SJSA1 (cell line): ENCODE data around the gene SCGB3A2. TPM values are rescaled to one million over a fixed set of nuclear protein-coding genes. Genes with fewer than 3 reads are reported as not detected.
"Not testable (repeated sequence)": the region's sequence is repeated elsewhere in the genome, so short reads cannot be mapped to it uniquely, and the experiment has no call there.

Experiments used
- DNase-seq, 2 experiments: peaks; one replicate each; pipeline ENCODE4 v3.0.0-alpha.2; 2015 to 2020; ENCODE audit warnings: low spot score in 2 of 2, low read depth in 1 of 2
- H3K27ac ChIP-seq: fragments of 250-450 bp; sonication (Bioruptor Pico); 2 replicates; pipeline ENCODE4 v1.5.1; 2020; ENCODE audit warnings: mild to moderate bottlenecking, moderate library complexity
- H3K27me3 ChIP-seq: fragments of 250-450 bp; sonication (Bioruptor Pico); replicated peaks from 2 replicates; pipeline ENCODE4 v1.5.1; 2020; ENCODE audit warnings: mild to moderate bottlenecking, moderate library complexity
- H3K36me3 ChIP-seq: fragments of 250-450 bp; sonication (Bioruptor Pico); 2 replicates; pipeline ENCODE4 v1.5.1; 2020; ENCODE audit warnings: mild to moderate bottlenecking
- H3K4me1 ChIP-seq: fragments of 250-450 bp; sonication (Bioruptor Pico); replicated peaks from 2 replicates; pipeline ENCODE4 v1.6.1; 2021; ENCODE audit warnings: mild to moderate bottlenecking
- H3K4me3 ChIP-seq: fragments of 250-450 bp; sonication (Bioruptor Pico); 2 replicates; pipeline ENCODE4 v1.5.1; 2020; ENCODE audit warnings: mild to moderate bottlenecking
- H3K9me3 ChIP-seq: fragments of 250-450 bp; sonication (Bioruptor Pico); replicated peaks from 2 replicates; pipeline ENCODE4 v1.5.1; 2020; ENCODE audit warnings: mild to moderate bottlenecking
- total RNA-seq: library from RNA; depleted of rRNA; stranded (reverse); fragments of >200 nt; shearing (Covaris generic); gene quantifications from 2 replicates; pipeline ENCODE4 v1.2.3, GENCODE V29; 2014

SCGB3A2 gene
- total RNA-seq, 1 experiment from 2014 or later, result not detected

GRCh38 chr5:147854894-147855773 is 23.4 kb upstream of the SCGB3A2 start:
- Histone ChIP-seq H3K4me3 (no peak overlapping the region), H3K4me1 (no peaks in the 10 kb centered on the region), H3K27me3 (peaks cover 8% of the 10 kb centered on the region), H3K9me3 (no peaks in the 10 kb centered on the region), H3K36me3 (no peaks in the 10 kb centered on the region), H3K27ac (no peak overlapping the region)
- DNase-seq, result no peak

GRCh38 chr5:147855774-147856069 is 22.8 kb upstream of the SCGB3A2 start:
- Histone ChIP-seq H3K36me3 (no peaks in the 10 kb centered on the region), H3K9me3 (no peaks in the 10 kb centered on the region), H3K27ac (no peak overlapping the region), H3K27me3 (peaks cover 8% of the 10 kb centered on the region), H3K4me3 (no peak overlapping the region), H3K4me1 (no peaks in the 10 kb centered on the region)
- DNase-seq, result no peak

DNA sequence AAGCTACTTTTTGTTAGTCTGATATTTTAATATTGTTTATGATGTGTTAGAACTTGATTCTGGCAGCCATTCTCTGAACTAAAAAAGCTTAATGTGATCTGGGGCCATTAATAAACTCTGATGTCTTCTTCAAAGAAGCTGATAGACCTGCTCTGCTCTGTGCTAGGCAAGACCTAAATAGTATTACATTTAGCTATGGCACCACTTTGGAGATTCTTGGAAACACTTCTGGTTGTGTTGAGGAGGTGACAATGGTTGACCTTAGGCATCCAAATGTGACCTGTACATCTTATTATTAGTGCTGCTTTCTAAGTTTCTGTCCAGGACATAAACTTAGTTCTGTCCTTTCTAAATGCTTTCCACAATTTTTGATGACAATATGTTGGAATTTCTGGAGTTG is 21.7 kb upstream of the SCGB3A2 start:
- DNase-seq, result no peak
- no peak overlapping the region for H3K27ac ChIP-seq
- no peaks in the 10 kb centered on the region for H3K4me1 ChIP-seq
- H3K36me3 ChIP-seq, result no peaks in the 10 kb centered on the region
- H3K4me3 ChIP-seq, result no peak overlapping the region
- H3K27me3 ChIP-seq, result peaks cover 8% of the 10 kb centered on the region
- no peaks in the 10 kb centered on the region for H3K9me3 ChIP-seq

GRCh38 chr5:147857302-147858129 is 21.0 kb upstream of the SCGB3A2 start:
- no peaks in the 10 kb centered on the region for H3K9me3 ChIP-seq
- peaks cover 8% of the 10 kb centered on the region for H3K27me3 ChIP-seq
- peak; percentile 61 to 68 for DNase-seq
- H3K4me1 ChIP-seq, result no peaks in the 10 kb centered on the region
- no peak overlapping the region for H3K27ac ChIP-seq
- no peaks in the 10 kb centered on the region for H3K36me3 ChIP-seq
- H3K4me3 ChIP-seq, result no peak overlapping the region

GRCh38 chr5:147858565-147858964 is 19.9 kb upstream of the SCGB3A2 start:
- Histone ChIP-seq H3K4me1 (no peaks in the 10 kb centered on the region), H3K9me3 (no peaks in the 10 kb centered on the region), H3K36me3 (no peaks in the 10 kb centered on the region), H3K27me3 (peaks cover 8% of the 10 kb centered on the region), H3K4me3 (no peak overlapping the region), H3K27ac (no peak overlapping the region)
- no peak for DNase-seq

- DNase-seq, result no peak
- H3K4me1 ChIP-seq, result no peaks in the 10 kb centered on the region
- peaks cover 5% of the 10 kb centered on the region; the same call in 1 of the 2 replicates for H3K27me3 ChIP-seq
Observed at GRCh38 chr5:147859962-147860640, 18.4 kb upstream of the SCGB3A2 start.

GRCh38 chr5:147860641-147861025 is 17.9 kb upstream of the SCGB3A2 start:
- H3K27ac ChIP-seq, result no peak overlapping the region
- no peak overlapping the region for H3K4me3 ChIP-seq
- H3K27me3 ChIP-seq, result no peaks in the 10 kb centered on the region; the same call in 1 of the 2 replicates
- no peak for DNase-seq
- H3K36me3 ChIP-seq, result no peaks in the 10 kb centered on the region
- no peaks in the 10 kb centered on the region for H3K4me1 ChIP-seq
- H3K9me3 ChIP-seq, result no peaks in the 10 kb centered on the region

More at GRCh38 chr5:147859962-147860640, 18.4 kb upstream of the SCGB3A2 start:
- Histone ChIP-seq H3K27ac (no peak overlapping the region), H3K36me3 (no peaks in the 10 kb centered on the region), H3K4me3 (no peak overlapping the region), H3K9me3 (no peaks in the 10 kb centered on the region)

DNA sequence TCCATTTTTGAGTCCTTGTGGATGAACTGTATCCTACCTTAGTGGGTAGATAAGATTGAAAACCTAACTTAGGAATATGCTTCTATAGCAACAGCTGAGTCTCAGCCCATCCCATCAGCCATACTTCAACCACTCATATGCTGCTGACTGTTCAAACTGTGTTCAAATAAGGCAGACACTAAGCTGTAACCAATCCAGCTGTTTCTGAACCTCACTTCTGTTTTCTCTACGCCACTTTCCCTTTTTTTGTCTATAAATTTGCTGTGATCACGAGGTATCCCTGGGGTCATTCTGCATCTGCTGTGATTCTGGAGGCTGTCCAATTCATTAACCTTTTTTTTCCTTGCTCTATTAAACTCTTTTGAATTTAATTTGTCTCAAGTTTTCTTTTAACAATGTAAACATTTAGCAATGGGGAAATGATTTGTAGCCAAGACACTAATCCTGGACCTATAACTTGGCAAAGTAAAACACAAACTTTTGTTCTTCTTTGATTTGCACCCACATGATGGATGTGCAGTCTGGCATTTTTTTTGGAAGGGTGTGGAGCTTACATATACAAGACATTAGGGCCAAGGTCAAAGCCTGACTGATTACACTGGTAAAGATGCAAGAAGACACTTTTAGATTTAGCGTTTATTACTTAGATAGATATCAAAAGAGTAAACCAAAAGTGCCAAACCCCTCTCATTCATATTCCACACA is 14.9 kb upstream of the SCGB3A2 start:
- no peaks in the 10 kb centered on the region for H3K9me3 ChIP-seq
- H3K4me1 ChIP-seq, result no peaks in the 10 kb centered on the region
- no peak overlapping the region for H3K27ac ChIP-seq
- no peaks in the 10 kb centered on the region for H3K36me3 ChIP-seq
- no peaks in the 10 kb centered on the region for H3K27me3 ChIP-seq
- no peak overlapping the region for H3K4me3 ChIP-seq
- no peak for DNase-seq

DNA sequence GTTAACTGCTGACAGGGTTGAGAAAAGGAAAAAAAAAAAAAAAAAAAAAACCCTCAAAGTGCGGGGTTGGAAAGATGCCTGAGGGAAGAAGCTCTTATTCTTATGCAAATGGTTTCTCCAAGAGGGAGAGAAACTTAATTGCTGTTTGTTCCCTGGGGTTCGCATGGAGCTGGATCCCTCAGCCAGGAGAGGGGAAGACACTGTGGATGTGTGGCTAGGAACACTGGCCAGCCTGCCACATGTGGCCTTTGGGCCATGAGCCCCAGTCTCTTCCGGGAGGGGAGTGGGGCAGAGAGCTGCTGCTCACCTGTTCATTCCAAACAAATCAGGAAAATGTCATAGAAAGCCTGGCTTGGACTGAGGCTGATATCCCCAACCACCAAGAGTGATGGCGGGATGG is 9.4 kb upstream of the SCGB3A2 start:
- no peaks in the 10 kb centered on the region for H3K4me1 ChIP-seq
- DNase-seq, result no peak
- no peaks in the 10 kb centered on the region for H3K9me3 ChIP-seq
- no peak overlapping the region for H3K27ac ChIP-seq
- no peaks in the 10 kb centered on the region for H3K36me3 ChIP-seq
- H3K4me3 ChIP-seq, result no peak overlapping the region
- no peaks in the 10 kb centered on the region for H3K27me3 ChIP-seq

DNA sequence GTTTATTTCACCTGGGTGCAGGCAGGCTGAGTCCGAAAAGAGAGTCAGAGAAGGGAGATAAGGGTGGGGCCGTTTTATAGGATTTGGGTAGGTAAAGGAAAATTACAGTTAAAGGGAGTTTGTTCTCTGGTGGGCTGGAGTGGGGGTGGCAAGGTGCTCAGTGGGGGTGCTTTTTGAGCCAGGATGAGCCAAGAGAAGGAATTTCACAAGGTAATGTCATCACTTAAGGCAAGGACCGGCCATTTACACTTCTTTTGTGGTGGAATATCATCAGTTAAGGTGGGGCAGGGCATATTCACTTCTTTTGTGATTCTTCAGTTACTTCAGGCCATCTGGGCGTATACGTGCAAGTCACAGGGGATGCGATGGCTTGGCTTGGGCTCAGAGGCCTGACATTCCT is 8.6 kb upstream of the SCGB3A2 start:
- H3K27ac ChIP-seq, H3K4me3 ChIP-seq, H3K27me3 ChIP-seq, H3K9me3 ChIP-seq, H3K36me3 ChIP-seq, DNase-seq, H3K4me1 ChIP-seq: not testable (repeated sequence)

DNA sequence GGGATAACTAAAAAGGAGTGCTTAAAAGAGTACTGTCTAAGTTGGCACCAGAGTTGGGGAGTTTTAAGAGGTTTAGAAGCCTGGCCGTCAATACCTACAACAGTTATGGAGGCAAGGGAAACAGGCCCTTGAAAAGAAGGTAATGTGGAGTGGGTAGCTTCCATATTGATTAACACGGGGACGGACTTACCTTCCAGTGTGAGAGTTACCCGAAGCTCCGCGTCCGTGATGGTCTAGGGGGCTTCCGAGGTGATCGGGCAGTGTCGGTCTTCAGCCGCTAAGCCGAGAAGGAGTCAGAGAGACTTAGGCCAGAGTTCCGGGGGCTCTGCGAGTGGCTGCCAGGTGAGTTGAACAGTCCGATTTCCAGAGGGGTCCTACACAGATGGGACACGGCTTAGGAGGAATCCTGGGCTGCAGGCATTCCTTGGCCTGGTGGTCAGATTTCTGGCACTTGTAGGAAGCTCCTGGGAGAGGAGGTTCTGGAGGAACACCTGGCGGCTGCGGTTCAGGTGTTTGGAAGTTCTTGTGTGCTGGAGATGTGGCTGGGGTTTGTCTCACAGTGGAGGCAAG is 6.4 kb upstream of the SCGB3A2 start:
- not testable (repeated sequence) for H3K27me3 ChIP-seq, H3K4me3 ChIP-seq, H3K27ac ChIP-seq, DNase-seq, H3K4me1 ChIP-seq, H3K36me3 ChIP-seq, H3K9me3 ChIP-seq

DNA sequence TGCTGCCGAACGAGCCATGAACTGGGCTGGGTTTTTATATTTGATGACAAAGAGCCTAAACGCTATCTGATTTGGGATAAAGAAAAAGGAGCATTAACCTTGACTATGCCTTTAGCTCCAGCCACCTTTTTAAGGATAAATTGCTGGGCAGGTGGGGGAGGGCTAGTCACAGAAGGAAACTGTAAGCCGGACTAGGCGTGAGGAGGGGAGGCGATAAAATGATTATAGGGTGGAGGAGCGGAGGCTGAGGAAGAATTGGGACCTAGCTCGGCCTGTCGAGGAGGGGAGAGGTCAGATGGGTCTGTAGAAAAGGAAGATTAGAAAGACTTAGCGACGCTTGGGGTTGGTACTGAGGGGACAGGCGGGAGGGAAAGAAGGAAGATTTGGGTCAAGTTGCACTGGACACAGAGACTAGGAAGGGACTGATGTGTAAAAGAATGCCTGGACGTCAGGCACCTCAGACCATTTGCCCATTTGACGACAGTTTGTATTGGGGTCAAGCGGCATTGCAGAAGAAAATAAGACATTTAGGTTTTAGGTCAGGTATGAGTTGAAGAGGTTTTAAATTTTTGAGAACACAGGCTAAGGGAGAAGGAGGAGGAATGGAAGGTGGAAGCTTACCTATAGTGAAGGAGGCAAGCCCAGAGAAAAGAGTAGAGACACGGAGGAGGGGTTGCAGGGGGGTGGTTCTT is 5.6 kb upstream of the SCGB3A2 start:
- H3K4me1 ChIP-seq, H3K4me3 ChIP-seq, H3K27ac ChIP-seq, H3K27me3 ChIP-seq, DNase-seq, H3K36me3 ChIP-seq, H3K9me3 ChIP-seq: not testable (repeated sequence)
